ENCODE data around the gene MED10.
A peak's percentile ranks its signal among the peaks of the same experiment; 100 is the strongest.

The MED10 gene, protein sequence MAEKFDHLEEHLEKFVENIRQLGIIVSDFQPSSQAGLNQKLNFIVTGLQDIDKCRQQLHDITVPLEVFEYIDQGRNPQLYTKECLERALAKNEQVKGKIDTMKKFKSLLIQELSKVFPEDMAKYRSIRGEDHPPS

DNA sequence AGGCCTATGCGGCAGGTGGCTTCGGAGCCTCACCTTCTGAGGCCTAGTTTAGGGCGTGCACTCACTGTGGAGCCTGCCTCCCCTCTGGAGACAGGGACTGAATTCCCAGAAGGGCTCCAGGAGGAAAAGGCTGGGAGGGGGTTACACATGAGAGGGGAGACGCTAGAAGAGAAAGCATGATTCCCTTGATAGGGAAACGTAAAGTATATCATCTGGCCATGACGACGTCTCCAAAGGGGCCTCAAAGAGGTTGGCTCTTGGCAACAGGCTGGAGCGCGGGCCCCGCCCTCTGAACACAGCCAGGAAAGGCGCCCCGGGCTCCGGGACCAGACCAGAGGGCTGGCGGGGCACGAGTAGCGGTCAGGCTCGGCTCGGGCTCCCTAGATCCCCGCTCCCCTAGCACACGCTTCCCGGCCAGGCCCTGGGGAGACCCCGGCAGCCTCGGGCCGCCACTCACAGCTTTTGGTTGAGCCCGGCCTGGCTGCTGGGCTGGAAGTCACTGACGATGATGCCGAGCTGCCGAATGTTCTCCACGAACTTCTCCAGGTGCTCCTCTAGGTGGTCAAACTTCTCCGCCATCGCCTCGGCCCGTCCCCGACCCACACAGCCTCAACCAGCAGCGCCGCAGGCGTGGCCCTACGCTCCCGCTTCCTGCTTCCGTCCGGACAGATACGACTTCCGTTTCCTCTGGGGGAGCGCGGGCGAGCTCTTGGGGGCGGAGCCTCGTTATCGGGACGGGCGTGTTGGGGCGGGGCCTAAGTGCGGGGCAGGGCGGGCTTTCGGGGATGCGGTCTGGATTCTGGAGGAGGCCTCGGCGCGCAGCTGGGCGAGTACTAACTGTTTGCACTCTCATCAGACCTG is at the start of gene MED10:
TSS of gene MED10 (minus strand) at position 643 of the 861 bp plus-strand sequence. CDS start at position 579, 64 bp downstream.
- peak; percentile 79 for DNase-seq (ENCODE audit: low read depth, low spot score)

DNA sequence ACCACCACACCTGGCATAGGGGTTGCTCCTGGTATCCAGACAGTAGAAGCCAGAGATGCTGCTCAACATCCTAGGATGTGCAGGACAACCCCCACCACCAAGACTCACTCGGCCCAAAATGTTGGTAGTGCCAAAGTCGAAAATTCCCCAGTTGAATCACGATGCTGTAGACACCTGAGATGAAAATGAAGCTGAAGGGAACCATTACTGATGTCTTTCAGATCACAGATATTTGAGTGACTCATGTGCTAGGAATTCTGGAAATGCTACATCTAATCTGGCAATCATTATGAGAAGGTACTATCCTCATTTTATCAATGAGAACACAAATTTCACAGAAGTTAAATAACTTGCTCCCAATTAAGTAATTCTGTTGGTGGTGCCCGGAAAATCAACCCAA is 49.3 kb upstream of the MED10 start:
- no peak for DNase-seq (ENCODE audit: low read depth, low spot score)

DNA sequence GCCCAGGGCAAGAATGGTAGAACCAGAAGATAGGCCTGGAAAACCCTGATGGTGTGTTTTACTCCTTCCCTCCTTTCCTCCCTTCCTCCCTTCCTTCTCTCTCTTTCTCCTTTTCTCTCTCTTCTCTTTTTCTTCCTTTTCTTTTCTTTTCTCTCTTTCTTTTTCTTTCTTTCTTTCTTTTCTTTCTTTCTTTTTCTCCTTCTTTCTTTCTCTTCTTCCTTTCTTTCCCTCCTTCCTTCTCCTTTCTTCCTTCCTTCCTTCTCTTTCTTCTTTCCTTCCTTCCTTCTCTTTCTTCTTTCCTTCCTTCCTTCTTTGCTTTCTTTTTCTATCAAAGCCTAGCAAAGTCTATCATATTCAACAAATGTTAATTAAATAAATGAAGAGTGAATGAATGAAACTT is 46.4 kb upstream of the MED10 start:
- DNase-seq (ENCODE audit: low read depth, low spot score): no peak

DNA sequence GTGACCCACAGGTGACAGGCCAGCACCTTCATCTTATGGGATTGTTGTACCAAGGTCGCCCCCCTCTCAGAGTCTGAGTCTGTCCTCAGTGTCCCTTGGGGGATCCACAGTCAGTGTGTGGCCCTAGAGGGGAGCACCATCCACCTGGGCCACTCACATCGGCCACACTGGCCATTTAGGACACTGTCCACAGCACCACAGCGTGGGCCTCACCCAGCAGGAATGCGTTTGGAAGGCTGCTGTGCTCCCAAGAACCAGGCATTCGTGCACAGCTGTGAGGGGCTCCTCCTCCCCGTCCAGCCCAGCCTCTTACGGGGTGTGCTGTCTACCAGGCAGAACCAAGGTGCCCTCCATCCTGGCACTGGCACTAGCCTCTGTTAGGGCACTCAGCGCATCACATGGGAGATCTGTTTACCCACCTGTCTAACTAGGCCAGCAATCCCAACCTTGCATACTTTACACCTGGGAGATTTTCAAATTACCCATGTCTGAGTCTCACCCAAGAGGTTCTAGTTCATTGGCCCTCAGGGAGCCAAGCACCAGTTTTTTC is 45.8 kb upstream of the MED10 start:
- DNase-seq (ENCODE audit: low read depth, low spot score): no peak

- DNase-seq (ENCODE audit: low read depth, low spot score): no peak
Observed at GRCh38 chr5:6423327-6424109, 45.2 kb upstream of the MED10 start.

DNA sequence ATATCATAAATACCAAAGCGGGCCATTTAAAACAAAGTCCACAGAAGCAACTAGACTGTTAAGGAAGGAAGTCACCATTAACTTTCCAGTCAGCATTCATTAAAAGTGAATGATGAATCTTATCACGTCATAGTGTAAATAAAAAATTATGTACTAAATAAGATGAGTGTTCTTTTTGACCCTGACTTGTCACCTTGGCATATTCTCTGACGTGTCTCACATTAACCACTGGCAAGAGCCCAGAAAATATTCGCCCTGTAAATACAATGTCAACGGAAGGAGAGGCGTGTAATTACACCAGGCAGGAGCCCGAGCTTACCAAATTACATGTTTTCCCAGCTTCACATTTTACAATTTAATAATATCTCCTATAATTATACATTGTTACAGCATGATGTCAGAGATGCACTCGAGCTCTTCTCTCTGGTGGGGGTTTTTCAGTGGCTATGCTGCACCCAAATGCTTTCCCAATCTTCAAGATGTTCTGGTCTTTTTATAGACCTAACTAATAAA is 41.0 kb upstream of the MED10 start:
- DNase-seq (ENCODE audit: low read depth, low spot score): no peak

- no peak for DNase-seq (ENCODE audit: low read depth, low spot score)
Observed at GRCh38 chr5:6418679-6419276, 40.4 kb upstream of the MED10 start.

DNA sequence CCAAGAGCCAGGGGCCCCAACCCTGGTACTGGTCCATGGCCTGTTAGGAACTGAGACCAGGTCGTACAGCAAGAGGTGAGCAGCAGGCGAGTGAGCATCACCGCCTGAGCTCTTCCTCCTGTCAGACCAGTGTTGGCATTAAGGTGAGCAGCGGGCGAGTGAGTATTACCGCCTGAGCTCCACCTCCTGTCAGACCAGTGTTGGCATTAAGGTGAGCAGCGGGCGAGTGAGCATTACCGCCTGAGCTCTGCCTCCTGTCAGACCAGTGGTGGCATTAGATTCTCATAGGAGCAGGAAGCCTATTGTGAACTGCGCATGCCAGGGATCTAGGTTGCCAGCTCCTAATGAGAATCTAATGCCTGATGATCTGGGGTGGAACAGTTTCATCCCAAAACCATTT is 39.3 kb upstream of the MED10 start:
- no peak for DNase-seq (ENCODE audit: low read depth, low spot score)

DNA sequence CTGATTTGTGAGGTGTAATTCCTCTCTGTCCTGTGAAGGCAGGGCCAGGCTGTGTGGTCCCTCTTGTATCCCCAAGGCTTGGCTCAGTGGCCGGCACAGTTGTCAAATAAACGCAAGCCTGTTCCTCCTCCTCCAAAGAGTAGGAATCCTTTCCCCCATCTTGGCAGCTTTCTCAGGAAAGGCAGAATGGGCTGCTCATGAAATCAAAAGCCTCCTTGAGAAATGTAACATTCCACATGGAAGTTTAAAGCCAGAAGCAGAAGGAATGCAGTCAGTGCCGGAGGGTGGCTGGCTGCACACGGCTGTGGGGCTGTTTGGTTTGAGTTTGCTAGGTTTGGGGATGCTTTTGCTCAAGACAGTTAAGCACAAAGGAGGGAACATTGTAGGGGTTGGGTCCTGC is 34.5 kb upstream of the MED10 start:
- no peak for DNase-seq (ENCODE audit: low read depth, low spot score)

GRCh38 chr5:6411141-6411540 is 32.8 kb upstream of the MED10 start:
- no peak for DNase-seq (ENCODE audit: low read depth, low spot score)

- no peak for DNase-seq (ENCODE audit: low read depth, low spot score)
Observed at GRCh38 chr5:6410421-6410820, 32.1 kb upstream of the MED10 start.

- DNase-seq (ENCODE audit: low read depth, low spot score): no peak
Observed at GRCh38 chr5:6408627-6409446, 30.5 kb upstream of the MED10 start.

DNA sequence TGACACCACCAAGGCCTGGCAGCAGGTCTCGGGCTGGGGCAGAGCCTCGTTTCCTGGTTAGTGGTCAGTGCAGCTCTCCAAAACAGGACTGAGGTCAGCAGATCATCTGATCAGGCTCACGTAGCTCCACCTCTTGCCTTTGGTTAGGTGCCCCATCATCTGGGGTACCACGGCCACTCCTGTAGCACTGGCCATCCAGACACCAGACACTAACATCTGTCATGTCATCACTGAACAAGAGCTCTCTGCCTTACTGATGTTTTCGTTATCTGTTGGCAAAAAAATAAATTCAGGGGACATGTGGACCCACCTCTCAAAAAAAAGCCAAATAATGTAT is 29.9 kb upstream of the MED10 start:
- no peak for DNase-seq (ENCODE audit: low read depth, low spot score)

DNA sequence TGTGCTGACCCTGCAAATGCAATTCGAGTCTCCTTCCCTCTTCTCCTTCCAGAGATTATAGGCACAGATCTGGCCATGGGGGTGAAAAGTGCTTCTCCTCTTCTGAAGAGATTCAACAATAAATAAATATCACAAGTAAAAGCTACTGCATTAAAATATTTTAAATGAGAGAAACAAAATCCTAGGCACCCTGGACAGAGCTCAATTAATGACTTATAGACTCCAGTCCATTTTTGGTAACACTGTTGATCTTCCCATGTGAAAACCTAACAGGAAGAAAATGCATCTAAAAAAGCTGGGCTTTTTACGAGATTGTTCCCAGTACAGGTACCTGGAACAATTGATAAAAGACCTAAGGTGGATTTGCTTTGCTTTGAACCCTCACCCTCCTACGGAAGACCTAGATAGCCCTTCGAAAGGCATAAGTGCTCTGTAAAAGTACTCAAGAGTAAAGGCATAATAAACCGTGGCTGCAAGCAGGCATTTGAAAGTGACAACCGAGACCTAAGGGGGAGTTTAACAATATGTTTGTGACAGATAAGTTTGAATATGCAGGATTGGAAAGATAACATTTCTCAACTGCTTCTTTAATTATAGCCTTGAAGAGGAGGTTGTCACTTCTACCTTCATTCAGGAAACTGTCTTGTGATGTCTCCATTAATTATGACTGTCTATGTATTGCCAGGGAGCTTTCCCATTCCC is 29.4 kb upstream of the MED10 start:
- no peak for DNase-seq (ENCODE audit: low read depth, low spot score)

- DNase-seq (ENCODE audit: low read depth, low spot score): no peak
Observed at GRCh38 chr5:6405591-6405990, 27.2 kb upstream of the MED10 start.

DNA sequence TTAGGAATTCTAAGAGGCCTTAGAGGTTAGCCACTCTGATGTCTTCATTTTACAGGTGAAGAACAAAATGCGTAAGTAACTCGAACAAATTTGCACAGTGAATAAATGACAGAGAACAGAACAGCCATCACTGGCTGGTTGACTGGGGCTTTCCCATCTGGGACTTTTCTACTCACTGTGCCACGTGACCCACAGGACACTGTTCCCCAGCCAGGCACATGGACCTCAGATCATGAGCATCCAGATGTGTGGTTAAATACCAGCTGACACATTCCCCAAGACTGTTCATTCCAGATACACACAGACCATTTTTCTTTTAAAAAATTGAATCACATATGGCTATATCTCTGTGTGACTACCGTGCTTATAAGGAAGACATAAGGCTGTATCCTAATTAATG is 25.8 kb upstream of the MED10 start:
- no peak for DNase-seq (ENCODE audit: low read depth, low spot score)

- DNase-seq (ENCODE audit: low read depth, low spot score): no peak
Observed at GRCh38 chr5:6403416-6403815, 25.1 kb upstream of the MED10 start.

- no peak for DNase-seq (ENCODE audit: low read depth, low spot score)
Observed at GRCh38 chr5:6402939-6403338, 24.6 kb upstream of the MED10 start.

GRCh38 chr5:6401410-6401809 is 23.1 kb upstream of the MED10 start:
- no peak for DNase-seq (ENCODE audit: low read depth, low spot score)
